ENCODE results near the gene ADAD2. TPM values are rescaled to one million over a fixed set of nuclear protein-coding genes. Genes with fewer than 3 reads are reported as not detected.

ADAD2 gene
- total and polyA plus RNA-seq, 2 donors (not counting 3 experiments of a cell fraction or from before 2014, with no cell fraction given) = 0.04 TPM; not detected in 1

GRCh38 chr16:84182104-84182503, 8.9 kb upstream of the ADAD2 start:
- Histone ChIP-seq H2AFZ (ENCODE audit: low read depth, low read length) (no peak overlapping the region), H3K9ac (replicated peaks; ENCODE audit: extremely low read depth, insufficient read depth, low read length) (no peak overlapping the region), H3K4me2 (ENCODE audit: insufficient read depth, low read length) (no peak overlapping the region), H3K9me1 (replicated peaks; ENCODE audit: control insufficient read depth, extremely low read depth, insufficient read depth, low read length) (no peaks in the 10 kb centered on the region), H3K27me3 (ENCODE audit: control insufficient read depth in 2 of 2, insufficient read depth in 2 of 2, low read length in 2 of 2) (no peaks in the 10 kb centered on the region), H3K4me3 (replicated peaks in 1 of 3; ENCODE audit: insufficient read depth in 1 of 3, low read depth in 1 of 3, low read length in 3 of 3) (no peak overlapping the region), H3K9me3 (replicated peaks; ENCODE audit: control insufficient read depth, insufficient read depth, low read length) (no peaks in the 10 kb centered on the region), H4K20me1 (replicated peaks; ENCODE audit: control insufficient read depth, extremely low read depth, insufficient read depth, low read length) (no peaks in the 10 kb centered on the region), H3K27ac (ENCODE audit: insufficient read depth, low read depth, low read length) (no peak overlapping the region), H3K79me2 (ENCODE audit: control insufficient read depth, insufficient read depth, low read length) (peaks cover 23% of the 10 kb centered on the region), H3K36me3 (ENCODE audit: control insufficient read depth in 2 of 2, extremely low read depth in 1 of 2, insufficient read depth in 2 of 2, low read length in 2 of 2) (peaks cover 6 to 44% of the 10 kb centered on the region in 2 experiments), H3K4me1 (ENCODE audit: control insufficient read depth, extremely low read depth, insufficient read depth, low read length) (peaks cover 27% of the 10 kb centered on the region)
- DNase-seq (ENCODE audit: low read depth, low spot score) (no peak), FAIRE-seq (no peak)
- no peak for TF ChIP-seq GATA2 (IDR thresholded peaks at IDR 0.05; ENCODE audit: insufficient read depth, insufficient read length, low read depth, low read length)
- no peak for TF ChIP-seq CTCF (IDR thresholded peaks at IDR 0.05; ENCODE audit: extremely low read depth in 1 of 2, insufficient read depth in 1 of 2, low read depth in 1 of 2, low read length in 2 of 2)
- no peak for TF ChIP-seq MAX (IDR thresholded peaks at IDR 0.05; ENCODE audit: insufficient read depth, insufficient read length)
- no peak for TF ChIP-seq FOS (IDR thresholded peaks at IDR 0.05; ENCODE audit: borderline replicate concordance, insufficient read depth, low read length)
- TF ChIP-seq EZH2 (IDR thresholded peaks at IDR 0.05; ENCODE audit: borderline replicate concordance, low read depth, low read length, severe bottlenecking) = no peak
- no peak for TF ChIP-seq MYC (IDR thresholded peaks at IDR 0.05; ENCODE audit: low read depth, low read length)
- no peak for TF ChIP-seq POLR2AphosphoS5 (IDR thresholded peaks at IDR 0.05; ENCODE audit: insufficient read depth, low read depth, low read length)
- no peak for TF ChIP-seq POLR2A (IDR thresholded peaks at IDR 0.05; ENCODE audit: low read depth, low read length)
- no peak for TF ChIP-seq JUN (IDR thresholded peaks at IDR 0.05; ENCODE audit: borderline replicate concordance, insufficient read depth, insufficient read length, low read depth)
- BruUV-seq (replicated peaks) = no TSS peak
- intact Hi-C loops (cut with micrococcal nuclease) (no loop called here), dilution Hi-C loops (cut with MboI; ENCODE audit: extremely low pct_ligation_motif_present, low sequenced_read_pairs) (no loop called here)
- ChIA-PET POLR2A (no interaction called here), CTCF (no interaction called here)
